Peyer's patch (tissue), 4 donors: Measurements from ENCODE around the gene ARHGAP18.

Source experiments
- CTCF ChIP-seq, 6 experiments: fragments of 450-650 bp in 4 of 6; fragments of 200-600 bp in 2 of 6; sonication (generic) in 1 of 6; IDR thresholded peaks; one replicate each; pipeline ENCODE4 v1.5.1; 2017 to 2019; ENCODE audit warnings: antibody characterized with exemption in 6 of 6, mild to moderate bottlenecking in 3 of 6, moderate library complexity in 1 of 6
- POLR2A ChIP-seq, 2 donors: fragments of 450-650 bp; IDR thresholded peaks; one replicate each; pipeline ENCODE4 v1.5.1; 2017; ENCODE audit warnings: antibody characterized with exemption in 2 of 2, mild to moderate bottlenecking in 2 of 2, moderate library complexity in 2 of 2

GRCh38 chr6:129641344-129641743 lies 68.6 kb downstream of the ARHGAP18 start:
- TF ChIP-seq CTCF (IDR thresholded peaks at IDR 0.05) (no peak), POLR2A (IDR thresholded peaks at IDR 0.05) (no peak)
